ENCODE measurements around the gene MYBBP1A. TPM values are rescaled to one million over a fixed set of nuclear protein-coding genes. Genes with fewer than 3 reads are reported as not detected.
"Not testable (repeated sequence)": the region's sequence is repeated elsewhere in the genome, so short reads cannot be mapped to it uniquely, and the experiment has no call there.

The MYBBP1A gene
- total and polyA plus RNA-seq, 12 donors, result 18.7 to 30.3 (median 23.4) TPM

- TF ChIP-seq CTCF (IDR thresholded peaks at IDR 0.05), result no peak
- Histone ChIP-seq H3K4me1 (peaks cover 0 to 34% (median 13%) of the 10 kb centered on the region in 9 donors), H3K27ac (no peak overlapping the region), H3K36me3 (no peaks in the 10 kb centered on the region), H3K4me3 (no peak overlapping the region), H3K9me3 (no peaks in the 10 kb centered on the region), H3K27me3 (peaks cover 0 to 32% (median 18%) of the 10 kb centered on the region in 7 donors)
- intact Hi-C loops (cut with DNase I), result loop anchor here in 1 of 10 donors (5.0 kb wide), 1 partner anchor 48 kb away; no protein-coding TSS in a partner anchor
- ATAC-seq (no peak), DNase-seq (no peak)
- 80 to 86% methylated on average over 11 of the region's 11 CpGs for WGBS, 2 donors
Observed at GRCh38 chr17:4579678-4580077, 24.5 kb upstream of the MYBBP1A start.

GRCh38 chr17:4578349-4578748 is 23.2 kb upstream of the MYBBP1A start:
- ATAC-seq; H3K36me3 ChIP-seq; intact Hi-C loops (cut with DNase I); H3K4me3 ChIP-seq; H3K9me3 ChIP-seq; H3K27ac ChIP-seq; DNase-seq: not testable (repeated sequence)
- Histone ChIP-seq H3K27me3 (peaks cover 0 to 19% (median 8%) of the 10 kb centered on the region in 7 donors), H3K4me1 (peaks cover 0 to 27% (median 13%) of the 10 kb centered on the region in 9 donors)
- 95 to 96% methylated on average over 18 to 20 of the region's 24 CpGs for WGBS, 2 donors

- TF ChIP-seq CTCF (IDR thresholded peaks at IDR 0.05), result no peak
- intact Hi-C loops (cut with DNase I), result no loop called here
- 67 to 72% methylated on average over 8 of the region's 8 CpGs for WGBS, 2 donors
- DNase-seq, result no peak
- no peaks in the 10 kb centered on the region for H3K9me3 ChIP-seq
- peaks cover 0 to 10% (median 0%) of the 10 kb centered on the region in 7 donors for H3K27me3 ChIP-seq
- H3K27ac ChIP-seq, result peak overlapping the region in 1 of 10 donors; percentile 31
- H3K36me3 ChIP-seq, result no peaks in the 10 kb centered on the region
- no peak overlapping the region for H3K4me3 ChIP-seq
- peaks cover 0 to 20% (median 7%) of the 10 kb centered on the region in 9 donors for H3K4me1 ChIP-seq
- ATAC-seq, result peak in 2 of 8 donors; percentile 45 to 63
Observed at GRCh38 chr17:4577386-4577993, 22.3 kb upstream of the MYBBP1A start.

- ATAC-seq, result peak in 4 of 8 donors; percentile 10 to 53 (median 24)
- no peak for TF ChIP-seq CTCF (IDR thresholded peaks at IDR 0.05)
- intact Hi-C loops (cut with DNase I), result no loop called here
- no peaks in the 10 kb centered on the region for H3K36me3 ChIP-seq
- DNase-seq, result no peak
- H3K27me3 ChIP-seq, result peaks cover 0 to 3% (median 0%) of the 10 kb centered on the region in 7 donors
- peak overlapping the region in 1 of 10 donors; percentile 31 for H3K27ac ChIP-seq
- no peak overlapping the region for H3K4me3 ChIP-seq
- peaks cover 0 to 20% (median 7%) of the 10 kb centered on the region in 9 donors for H3K4me1 ChIP-seq
- no peaks in the 10 kb centered on the region for H3K9me3 ChIP-seq
- 62 to 64% methylated on average over 18 of the region's 18 CpGs for WGBS, 2 donors
Observed at GRCh38 chr17:4576729-4577322, 21.6 kb upstream of the MYBBP1A start.

GRCh38 chr17:4576161-4576558 is 21.0 kb upstream of the MYBBP1A start:
- DNase-seq, result no peak
- 76 to 81% methylated on average over 6 of the region's 6 CpGs for WGBS, 2 donors
- ATAC-seq, result peak in 1 of 8 donors; percentile 3

More at GRCh38 chr17:4576161-4576558, 21.0 kb upstream of the MYBBP1A start:
- intact Hi-C loops (cut with DNase I), result no loop called here
- no peaks in the 10 kb centered on the region for H3K36me3 ChIP-seq
- H3K4me3 ChIP-seq, result no peak overlapping the region
- H3K4me1 ChIP-seq, result peaks cover 0 to 20% (median 7%) of the 10 kb centered on the region in 9 donors
- H3K9me3 ChIP-seq, result no peaks in the 10 kb centered on the region
- H3K27ac ChIP-seq, result peak overlapping the region in 1 of 10 donors; percentile 41
- H3K27me3 ChIP-seq, result no peaks in the 10 kb centered on the region
- TF ChIP-seq CTCF (IDR thresholded peaks at IDR 0.05), result no peak

All from heart right ventricle (tissue), 16 donors.